GM04503 (cell line): ENCODE data around the gene ANKRD65.
"Not testable (repeated sequence)": the region's sequence is repeated elsewhere in the genome, so short reads cannot be mapped to it uniquely, and the experiment has no call there.

Experiments
- DNase-seq: peaks from one replicate; pipeline ENCODE4 v3.0.0-alpha.2; 2012; ENCODE audit warnings: low read depth

ANKRD65 gene

GRCh38 chr1:1430114-1430982 is 9.3 kb upstream of the ANKRD65 start:
- DNase-seq = no peak

DNA sequence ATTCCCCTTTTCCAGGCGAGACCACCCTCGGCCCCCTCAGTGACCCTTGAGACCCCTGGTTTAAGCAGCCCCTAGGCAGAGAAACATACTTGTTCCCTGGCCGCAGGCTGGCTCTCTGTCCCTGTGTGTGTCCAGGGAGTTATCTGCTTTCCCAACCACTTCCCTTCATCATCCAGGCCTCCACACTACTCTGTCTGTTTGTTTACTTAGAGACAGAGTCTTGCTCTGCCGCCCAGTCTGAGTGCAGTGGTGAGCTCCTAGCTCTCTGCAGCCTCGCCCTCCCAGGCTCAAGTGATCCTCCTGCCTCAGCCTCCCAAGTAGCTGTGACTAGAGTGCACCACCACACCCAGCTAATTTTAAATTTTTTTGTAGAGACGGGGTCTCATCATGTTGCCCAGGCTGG is 8.6 kb upstream of the ANKRD65 start:
- no peak for DNase-seq

- DNase-seq = not testable (repeated sequence)
These were observed 7.9 kb upstream of the ANKRD65 start for GRCh38 chr1:1428967-1429366.

DNA sequence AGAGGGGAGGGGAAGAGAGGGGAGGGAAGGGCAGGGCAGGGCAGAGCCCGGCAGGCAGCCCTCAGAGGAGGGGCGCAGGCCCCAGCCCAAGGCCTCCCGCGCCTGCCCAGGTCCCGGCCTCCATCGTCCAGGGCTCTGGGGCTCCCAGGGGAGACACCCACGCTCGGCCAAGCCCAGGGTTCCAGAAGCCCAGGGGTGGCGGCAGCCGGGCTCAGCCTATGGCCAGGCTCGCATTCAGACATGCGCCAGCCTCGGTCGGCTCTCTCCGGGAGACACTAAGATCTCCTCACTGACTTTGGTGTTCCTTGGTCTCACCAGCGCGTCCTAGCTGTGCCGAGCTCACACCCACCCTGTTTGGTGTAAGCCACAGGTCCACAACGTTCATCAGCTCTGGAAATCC is 7.1 kb upstream of the ANKRD65 start:
- DNase-seq = no peak

DNA sequence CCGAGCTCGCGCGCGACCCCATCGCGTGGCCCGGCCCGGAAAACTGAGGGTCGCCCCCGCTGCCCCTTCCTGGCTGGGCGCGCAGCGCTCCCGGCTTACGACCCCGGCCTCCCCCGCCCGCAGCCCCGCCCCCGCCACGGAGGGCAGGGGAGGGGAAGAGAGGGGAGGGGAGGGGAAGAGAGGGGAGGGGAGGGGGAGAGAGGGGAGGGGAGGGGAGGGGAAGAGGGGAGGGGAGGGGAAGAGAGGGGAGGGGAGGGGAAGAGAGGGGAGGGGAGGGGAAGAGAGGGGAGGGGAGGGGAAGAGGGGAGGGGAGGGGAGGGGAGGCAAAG is 6.7 kb upstream of the ANKRD65 start:
- no peak for DNase-seq

DNA sequence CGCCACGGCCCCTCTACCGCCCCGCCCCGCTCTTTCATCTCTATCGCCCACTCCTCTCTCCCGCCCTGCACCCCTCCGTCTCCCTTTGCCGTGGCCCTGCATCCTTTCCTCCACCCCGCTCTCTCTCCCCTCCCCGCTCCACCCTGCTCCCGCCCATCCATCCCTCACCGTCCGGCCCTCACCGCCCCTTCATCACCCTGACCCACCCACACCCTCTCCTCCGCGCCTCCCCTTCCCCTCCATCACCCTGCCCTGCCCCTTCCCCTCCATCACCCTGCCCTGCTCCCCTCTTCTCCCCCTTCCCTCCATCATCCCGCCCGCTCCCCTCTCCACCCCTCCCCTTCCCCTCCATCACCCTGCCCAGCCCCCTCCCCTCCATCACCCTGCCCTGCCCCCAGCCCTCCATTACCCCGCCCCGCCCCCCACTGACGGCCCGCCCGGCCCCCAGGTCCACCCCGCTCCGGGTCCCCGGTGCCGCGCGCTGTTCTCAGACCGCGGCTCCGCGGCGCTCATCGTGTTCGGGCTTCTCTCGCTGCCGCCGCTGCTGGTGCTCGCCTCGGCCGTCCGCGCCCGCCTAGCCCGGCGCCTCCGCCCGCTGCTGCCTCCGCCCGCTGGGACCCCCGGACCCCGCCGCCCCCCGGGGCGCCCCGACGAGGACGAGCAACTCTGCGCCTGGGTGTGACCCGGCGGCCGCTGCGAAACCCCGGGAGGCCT is 6.2 kb upstream of the ANKRD65 start:
- no peak for DNase-seq

DNA sequence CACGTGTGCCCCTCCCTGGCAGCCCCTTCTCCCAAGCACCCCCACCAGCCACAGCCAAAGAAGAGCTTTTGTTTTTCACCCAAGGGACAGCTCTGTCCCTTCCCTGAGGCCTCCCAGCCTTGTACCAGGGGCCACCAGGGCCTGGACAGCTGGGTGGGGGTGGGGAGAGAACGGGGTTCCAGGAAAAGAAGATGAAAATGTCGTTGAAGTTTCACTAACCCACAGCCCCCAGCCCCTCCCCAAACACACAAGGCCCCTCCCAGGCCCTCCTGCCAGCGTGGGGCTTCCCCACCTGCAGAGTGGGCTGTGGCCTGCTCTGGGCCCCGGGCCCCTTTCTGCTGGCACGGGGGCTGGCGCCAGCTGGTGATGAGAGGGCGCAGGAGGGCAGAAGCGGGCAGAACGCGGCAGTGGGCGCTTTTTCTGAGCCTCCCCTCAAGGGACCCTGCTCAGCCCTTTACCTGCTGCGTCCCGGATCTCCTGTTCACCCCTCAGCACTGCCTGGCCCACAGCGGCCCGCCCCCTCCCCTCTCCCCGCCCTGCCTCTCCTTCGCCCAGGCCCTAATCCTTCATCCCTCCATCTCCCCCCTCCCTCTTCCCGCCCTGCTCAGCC is 5.5 kb upstream of the ANKRD65 start:
- DNase-seq = no peak

DNA sequence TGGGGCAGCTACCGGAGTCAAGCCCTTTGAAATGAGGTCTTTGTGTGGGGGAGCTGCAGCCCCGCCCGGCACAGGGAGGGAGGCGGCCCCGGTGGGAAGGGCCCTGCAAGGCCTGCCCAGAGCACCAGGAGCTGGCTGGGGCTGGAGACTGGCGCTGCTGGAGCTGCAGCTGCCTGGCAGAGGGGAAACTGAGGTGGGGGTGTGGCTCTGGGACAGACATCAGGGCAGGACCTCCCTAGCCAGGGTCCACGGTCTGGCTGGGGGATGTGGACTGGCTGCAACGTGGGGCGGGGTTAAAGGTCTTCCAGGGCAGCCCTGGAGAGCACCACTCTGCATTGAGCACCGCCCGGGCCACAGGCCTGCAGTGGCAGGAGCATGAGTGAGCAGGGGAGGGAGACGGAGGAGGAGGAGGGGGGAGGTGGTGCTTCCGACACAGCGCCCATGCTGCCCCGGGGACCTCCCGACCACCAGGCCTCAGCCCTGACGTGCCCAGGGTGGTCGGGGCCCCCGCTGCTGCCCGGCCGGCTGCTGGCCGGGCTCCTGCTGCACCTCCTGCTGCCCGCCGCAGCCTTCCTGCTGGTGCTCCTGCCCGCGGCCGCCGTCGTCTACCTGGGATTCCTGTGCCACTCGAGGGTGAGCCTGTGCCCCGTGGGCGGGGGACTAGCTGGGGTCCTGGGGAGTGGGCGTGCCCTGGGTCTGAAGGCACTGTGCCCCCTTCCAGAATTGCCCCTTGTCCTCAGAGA is 4.8 kb upstream of the ANKRD65 start:
- no peak for DNase-seq

DNA sequence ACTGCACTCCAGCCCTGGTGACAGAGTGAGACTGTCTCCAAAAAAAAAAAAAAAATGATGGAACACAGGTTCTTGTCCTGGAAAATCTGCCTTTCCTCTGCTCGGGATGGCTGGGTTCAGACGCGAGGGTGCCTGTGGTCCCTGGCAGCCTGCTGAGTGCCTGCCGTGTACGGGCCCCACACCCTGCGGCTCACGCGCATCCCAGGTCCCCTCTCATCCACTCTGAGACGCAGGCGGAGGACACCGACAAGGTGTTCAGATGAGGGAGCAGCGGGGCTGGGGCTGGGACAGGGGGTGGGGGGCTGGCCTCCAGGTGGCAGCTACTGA is 4.3 kb upstream of the ANKRD65 start:
- no peak for DNase-seq

- DNase-seq = no peak
These were observed 3.6 kb upstream of the ANKRD65 start for GRCh38 chr1:1424707-1425106.

DNA sequence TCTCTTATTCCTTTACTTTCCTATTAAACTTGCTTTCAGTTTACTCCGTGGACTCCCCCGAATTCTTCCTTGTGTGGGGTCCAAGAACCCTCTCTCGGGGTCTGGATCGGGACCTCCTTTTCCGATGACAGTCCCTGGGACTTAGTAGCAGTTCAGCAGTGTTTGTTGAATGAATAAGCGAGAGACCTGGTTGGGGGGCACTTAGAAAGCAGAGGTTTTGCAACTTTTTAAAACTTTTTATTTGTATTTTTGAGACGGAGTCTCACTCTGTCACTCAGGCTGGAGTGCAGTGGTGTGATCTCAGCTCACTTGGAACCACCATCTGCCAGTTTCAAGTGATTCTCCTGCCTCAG is 2.1 kb upstream of the ANKRD65 start:
- no peak for DNase-seq

GRCh38 chr1:1422465-1423244 is 1.6 kb upstream of the ANKRD65 start:
- DNase-seq = no peak

DNA sequence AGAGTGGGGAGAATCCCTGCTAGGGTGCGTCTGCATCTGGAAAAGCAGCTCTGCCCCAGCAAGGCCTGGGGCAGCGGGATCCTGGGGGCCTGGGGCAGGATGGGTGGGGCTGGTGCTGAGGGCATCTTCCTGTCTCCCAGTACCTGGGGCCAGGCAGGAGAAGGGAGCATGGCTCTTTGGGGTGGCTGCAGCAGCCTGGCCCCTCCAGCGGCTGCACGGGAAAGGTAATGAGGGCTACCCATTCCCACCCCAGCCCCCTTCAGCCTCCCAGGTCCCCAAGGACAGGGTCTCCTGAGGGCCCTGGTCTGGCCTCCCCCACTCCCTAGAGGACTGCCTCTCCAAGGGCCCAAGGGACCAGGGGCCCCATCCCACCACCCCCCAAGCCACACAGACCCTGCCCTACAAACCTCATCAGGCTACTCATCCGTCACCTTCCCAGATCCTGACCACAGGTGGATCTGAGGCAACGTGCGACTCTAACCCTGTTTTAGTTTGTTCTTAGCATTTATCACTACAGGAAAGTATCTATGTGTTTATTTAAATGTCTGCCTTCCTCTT is 910 bp upstream of the ANKRD65 start:
- no peak for DNase-seq

DNA sequence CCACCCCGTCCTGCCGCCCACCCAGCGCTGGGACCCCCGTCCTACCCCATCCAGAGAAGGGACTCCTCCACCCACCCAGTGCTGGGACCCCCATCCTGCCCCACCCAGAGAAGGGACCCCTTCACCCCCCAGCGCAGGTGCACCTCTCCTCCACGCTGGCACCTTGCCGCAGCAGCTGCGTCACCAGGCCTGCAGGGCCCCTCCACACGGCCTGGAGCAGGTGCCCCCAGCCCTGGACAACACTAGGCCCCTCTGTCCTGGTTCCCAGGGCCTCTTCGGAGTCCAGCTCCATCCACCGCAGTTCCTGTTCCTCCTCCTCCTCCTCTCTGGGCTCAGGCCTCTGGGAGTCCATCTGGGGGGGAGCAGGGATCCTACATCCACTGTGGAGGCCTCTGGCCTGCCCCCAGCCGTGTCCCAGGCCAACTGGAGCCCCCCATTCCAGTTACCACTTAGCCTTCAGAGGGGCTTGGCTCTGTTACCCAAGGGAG is 378 bp downstream of the ANKRD65 start:
- no peak for DNase-seq

DNA sequence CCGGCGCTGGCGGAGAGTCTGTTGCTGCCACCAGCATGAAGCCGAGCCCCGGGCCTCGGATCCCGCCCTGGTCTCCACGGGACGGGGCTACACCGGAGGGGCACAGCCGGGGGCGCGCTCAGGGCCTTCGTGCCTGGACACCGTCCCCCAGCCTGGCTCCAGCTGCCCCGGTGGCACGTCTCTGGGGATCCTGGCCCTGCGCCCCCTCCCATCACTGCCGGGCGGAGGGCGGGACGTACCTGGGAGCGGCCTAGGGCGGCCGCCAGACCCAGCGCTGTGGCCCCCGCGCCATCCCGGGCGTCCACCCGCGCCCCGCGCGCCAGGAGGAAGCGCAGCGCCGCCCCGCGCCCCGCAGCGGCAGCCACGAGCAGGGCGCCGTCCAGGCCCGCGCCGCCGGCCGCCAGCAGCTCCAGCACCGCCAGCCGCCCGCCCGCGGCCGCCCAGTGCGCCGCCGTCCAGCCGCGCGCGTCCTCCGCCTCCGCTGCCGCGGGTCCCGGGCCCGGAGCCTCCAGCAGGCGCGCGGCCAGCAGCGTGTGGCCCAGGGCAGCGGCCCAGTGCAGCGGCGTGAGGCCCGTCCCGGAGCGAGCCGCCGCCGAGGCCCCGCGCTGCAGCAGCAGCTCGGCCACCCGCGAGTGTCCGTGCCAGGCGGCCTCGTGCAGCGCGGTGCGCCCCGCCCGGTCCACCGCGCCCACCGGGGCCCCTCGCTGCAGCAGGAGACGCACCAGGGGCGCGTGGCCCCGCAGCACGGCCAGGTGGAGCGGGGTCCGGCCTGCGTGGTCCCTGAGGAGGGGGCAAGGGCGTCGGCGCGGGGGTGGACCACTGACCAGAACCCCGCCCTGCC is 1.0 kb downstream of the ANKRD65 start:
- no peak for DNase-seq

DNA sequence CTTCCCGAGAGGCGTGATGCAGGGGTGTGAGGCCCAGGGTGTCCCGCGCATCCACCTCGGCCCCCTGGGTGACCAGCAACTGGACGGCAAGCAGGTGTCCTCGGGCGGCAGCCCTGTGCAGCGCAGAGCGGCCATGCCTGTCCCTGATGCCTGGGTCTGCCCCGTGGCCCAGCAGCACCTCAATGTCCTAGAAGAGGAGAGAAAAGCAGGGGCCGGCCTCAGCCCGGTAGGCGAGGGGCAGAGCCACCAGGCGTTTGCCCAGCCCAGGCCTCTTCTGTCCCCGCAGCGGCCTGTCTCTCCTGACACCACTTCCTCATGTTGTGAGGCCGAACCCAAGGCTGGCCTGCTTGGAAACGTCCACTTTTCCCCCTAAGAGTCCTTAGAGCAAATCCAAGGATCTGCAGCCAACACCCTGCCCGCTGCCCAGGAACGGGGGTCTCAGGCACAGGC is 1.7 kb downstream of the ANKRD65 start:
- no peak for DNase-seq

DNA sequence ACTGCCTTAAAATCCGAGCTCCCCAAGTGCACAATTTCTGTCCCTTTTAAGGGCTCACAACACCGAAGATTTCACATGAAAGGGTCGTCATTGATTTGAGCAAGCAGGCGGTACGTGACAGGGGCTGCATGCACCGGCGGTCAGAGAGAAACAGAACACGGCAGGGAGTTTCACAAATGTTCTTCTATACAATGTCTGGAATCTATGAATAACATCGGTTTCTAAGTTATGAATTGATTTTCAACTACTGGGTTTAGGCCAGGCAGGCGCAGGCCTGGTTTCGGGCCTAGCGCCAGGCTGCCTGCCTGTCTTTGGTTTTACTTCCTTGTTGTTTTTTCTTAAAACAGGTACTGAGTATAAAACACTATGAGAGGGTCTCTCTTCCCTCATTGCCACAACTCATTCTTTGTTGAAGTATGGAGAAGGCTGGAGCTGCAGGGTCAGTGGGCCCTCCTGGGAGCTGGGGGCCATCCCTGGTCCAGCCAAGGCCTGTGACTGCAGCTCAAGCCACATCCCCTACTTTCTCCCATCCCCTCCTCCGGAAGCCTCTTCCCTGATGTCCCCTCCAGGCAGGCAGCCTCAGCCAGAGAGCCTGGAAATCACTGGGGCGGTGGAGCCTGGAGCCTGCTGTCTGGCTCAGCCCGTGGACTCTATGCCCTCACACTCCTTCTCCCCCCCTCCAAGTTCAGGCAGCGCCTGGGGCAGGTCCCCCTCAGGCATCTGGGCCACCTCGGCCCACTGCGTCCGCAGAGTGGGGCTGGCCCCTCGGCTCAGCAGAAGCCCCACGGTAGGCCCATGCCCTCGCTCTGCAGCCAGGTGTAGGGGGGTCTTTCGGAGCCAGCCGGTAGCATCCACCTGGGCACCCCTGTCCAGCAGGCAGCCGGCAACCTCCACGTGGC is 2.4 kb downstream of the ANKRD65 start:
- DNase-seq = no peak

- DNase-seq = not testable (repeated sequence)
These were observed 3.1 kb downstream of the ANKRD65 start for GRCh38 chr1:1417825-1418463.

GRCh38 chr1:1417396-1417795 is 3.7 kb downstream of the ANKRD65 start:
- DNase-seq = not testable (repeated sequence)
